HG02943 (cell line): ENCODE data around the gene CFAP20DC.

Experiments
- ATAC-seq: cut with Tn5 transposase; IDR thresholded peaks from one replicate; pipeline ENCODE4 v1.9.1; 2021; ENCODE audit warnings: mild to moderate bottlenecking, low read depth, moderate library complexity; ENCODE audit not compliant: unreplicated experiment

The CFAP20DC gene

DNA sequence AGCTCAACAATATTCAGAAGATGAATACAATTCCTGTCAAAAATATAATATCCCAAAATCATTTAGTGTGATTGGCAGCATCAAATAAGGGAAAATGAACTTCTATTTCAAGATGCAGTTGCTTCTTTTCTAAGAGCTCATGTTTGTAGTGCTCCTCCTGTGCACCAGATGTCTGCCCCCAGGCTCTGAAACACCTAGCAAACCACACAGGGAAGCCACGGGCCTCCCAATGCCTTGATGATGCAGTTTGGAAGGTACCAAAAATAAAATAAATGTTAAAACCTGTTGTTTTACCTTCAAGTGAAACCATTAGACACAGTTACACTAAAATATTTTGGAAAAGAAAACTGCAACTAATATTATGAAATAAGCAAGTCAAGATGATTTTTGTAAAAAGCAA, 22.2 kb downstream of the CFAP20DC start:
- no peak for ATAC-seq

GRCh38 chr3:59023612-59024011, 26.2 kb downstream of the CFAP20DC start:
- ATAC-seq = no peak

DNA sequence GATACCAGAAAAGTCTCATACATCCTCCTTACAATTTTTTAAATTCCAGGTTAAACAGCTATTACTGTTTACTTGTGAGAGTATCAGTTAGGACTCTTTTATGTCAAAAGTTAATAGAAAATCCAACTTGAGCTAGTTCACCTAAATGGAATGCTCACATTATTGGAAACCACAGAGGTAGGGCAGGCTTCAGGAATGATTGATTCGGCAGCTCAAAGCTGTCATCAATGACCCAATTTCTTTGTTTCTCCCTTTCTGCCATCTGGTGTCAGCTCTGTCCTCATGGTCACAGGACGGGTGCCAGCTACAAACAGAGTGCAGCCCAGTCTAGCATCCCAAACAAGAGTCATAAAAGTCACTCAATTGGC, 32.2 kb downstream of the CFAP20DC start:
- ATAC-seq = no peak

GRCh38 chr3:59016930-59017616, 32.8 kb downstream of the CFAP20DC start:
- ATAC-seq = no peak

GRCh38 chr3:59013611-59014010, 36.2 kb downstream of the CFAP20DC start:
- no peak for ATAC-seq

DNA sequence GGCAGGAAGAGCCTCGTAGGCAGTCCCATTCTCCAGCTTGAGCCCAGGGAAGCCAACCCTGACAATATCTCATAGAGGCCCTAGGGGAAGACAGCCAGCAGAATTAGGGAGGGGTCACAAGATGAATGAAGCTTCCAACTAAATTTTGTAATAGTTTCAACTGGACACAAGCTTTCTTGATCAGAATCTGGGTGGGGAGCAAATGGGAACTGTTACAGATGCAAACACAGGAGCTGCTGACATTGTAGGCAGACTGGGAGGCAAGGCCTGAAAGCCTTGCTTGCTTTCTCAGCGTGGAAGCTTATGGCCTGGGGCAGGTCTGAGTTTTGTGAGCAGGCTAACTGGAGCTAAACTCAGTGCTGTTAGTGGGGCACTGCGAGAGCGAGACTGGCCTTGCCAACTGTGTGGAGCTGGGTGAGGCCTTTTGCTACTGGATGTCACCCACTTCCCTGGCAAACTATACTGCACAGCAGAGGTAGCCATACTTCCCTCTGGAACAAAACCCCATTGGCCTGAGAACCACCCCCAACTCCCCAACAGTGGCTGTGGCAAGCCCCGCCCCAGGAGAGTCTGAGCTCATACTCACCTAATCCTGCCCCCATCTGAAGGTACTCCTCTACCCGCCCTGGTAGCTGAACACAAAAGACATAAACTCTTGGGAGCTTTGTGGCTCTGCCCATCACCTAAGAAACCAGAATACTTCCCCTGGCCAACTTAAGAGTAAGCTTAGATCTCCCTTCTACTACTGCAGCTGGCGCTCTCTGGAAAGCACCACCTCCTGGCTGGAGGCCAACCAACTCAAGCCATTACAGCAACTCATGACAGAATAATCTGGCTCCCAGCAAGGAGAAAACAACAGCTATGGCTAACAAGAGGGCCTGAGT, 42.9 kb downstream of the CFAP20DC start:
- ATAC-seq = no peak

- ATAC-seq = no peak
These were observed 48.1 kb downstream of the CFAP20DC start for GRCh38 chr3:59001675-59002074.

DNA sequence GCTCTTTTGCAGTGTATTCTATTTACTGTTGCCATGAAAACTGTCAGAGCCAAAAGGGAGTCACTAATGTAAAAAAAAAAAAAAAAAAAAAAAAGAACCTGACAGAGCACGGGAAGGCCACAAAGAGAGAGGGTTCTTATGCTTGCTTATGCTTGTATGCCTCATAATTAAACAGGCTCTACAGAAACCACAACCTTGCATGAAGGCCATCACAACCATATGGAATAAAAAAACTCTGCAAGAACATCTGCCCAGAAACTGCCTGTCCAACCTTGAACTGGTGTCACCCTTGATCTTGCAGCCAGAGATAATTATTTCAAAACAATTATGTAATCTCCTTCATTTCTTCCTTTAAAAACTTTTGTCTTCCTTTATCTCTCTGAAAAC, 50.1 kb downstream of the CFAP20DC start:
- ATAC-seq = no peak

- no peak for ATAC-seq
These were observed 50.6 kb downstream of the CFAP20DC start for GRCh38 chr3:58999134-58999773.

- no peak for ATAC-seq
These were observed 51.2 kb downstream of the CFAP20DC start for GRCh38 chr3:58998476-58999117.

DNA sequence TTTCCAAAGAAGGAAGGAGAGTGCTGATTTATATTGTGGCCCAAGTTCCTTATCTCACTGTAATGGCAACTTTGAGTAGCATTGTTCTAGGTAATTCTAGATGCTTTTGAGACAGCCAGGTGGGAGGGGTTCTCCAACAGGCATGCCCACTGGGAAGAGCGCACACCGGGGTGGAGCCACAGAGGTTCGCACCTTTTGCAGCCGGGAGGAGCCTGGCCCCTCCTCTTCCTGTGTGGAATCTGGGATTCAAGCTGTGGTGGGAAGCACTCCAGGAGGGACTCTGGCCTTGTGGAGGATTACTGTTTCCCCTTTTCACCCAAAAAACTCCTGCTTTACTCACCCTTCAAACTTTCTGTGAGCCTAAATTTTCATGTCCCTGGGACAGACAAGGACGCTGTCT, 53.1 kb downstream of the CFAP20DC start:
- ATAC-seq = no peak

DNA sequence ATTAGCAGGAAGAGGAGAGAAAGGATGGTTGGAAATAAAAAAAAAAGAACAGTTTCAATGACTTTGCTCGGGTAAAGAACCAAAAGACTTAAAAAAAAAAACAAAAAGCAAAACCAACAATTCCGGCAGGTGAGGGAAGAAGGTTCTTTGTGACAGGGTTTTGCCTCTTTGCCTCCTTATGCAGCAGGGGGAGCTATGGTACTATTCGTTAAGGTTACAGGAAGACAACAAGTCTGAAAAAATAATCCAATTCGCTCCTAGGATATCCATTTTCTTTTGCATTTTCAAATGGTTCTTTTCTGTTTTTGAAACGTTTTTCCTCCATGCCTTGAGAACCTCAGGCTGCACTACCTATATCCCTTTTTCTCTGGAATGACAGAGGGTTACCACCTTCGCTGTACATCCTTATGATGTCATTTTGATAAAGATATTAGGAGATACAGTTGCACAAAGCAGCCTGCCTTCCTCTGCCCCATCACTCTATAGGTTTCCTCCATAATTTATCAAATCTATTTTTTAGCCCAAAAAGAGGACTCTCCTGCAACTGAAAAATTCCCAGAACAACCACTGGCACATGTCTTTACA, 55.0 kb downstream of the CFAP20DC start:
- ATAC-seq = no peak

DNA sequence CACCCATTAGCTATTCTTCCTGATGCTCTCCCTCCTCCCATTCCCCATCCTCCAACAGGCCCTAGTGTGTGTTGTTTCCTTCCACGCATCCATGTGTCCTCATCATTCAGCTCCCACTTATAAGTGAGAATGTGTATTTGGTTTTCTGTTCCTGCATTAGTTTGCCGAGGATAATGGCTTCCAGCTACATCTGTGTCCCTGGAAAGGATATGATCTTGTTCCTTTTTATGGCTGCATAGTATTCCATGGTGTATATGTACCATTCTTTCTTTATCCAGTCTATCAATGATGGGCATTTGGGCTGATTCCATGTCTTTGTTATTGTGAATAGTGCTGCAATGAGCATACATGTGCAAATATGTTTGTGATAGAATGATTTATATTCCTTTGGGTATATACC, 56.3 kb downstream of the CFAP20DC start:
- no peak for ATAC-seq

DNA sequence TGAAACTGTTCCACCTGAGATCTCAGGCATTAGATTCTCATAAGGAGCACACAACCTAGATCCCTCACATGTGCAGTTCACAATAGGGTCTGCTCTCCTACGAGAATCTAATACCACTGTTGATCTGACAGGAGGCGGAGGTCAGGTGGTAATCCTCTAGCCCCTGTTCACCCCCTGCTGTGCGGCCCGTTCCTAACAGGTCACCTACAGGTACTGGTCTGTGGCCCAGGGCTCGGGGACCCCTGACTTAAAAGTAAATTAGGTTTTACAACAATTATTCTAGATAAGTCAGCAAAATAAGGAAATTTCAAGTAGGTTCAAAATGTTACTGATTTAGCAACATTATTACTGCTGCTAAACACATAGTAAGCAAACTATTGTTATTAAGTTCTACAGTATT, 58.2 kb downstream of the CFAP20DC start:
- ATAC-seq = no peak

DNA sequence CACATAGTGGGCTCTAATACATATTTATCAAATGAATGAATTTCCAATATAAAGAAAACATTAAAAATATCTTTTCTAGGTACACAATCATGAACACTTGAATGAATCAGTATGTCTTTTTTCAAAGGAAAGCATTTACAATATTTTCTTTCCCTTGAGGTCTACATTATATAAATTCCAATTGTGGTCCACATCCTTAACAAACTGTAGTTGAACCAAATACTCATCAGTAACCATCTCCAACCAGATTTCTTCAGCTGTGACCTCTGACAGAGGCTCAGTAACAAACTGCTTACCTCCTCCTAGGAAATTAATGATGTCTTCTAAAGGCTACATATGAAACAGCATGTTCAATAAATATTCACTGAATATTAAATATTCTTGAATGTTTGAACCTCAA, 58.8 kb downstream of the CFAP20DC start:
- ATAC-seq = no peak

GRCh38 chr3:58989955-58990354, 59.9 kb downstream of the CFAP20DC start:
- ATAC-seq = no peak

DNA sequence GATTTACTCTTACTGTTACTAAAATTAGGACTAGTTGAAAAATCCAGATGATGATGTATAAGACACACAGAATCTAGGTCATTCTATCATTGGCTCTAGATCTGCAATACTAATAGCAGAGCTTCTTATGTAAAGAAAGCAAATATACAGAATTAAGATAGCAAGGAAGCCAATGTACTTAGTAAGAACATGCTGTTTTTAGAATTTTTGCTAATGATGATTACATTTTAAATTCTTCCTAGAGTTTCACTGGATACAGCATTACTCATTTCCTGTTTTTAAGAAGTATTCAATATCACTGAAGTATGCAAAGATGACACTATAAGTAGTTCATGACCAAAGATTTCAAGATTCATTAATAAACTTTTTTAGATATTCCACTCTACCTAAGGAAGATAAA, 60.7 kb downstream of the CFAP20DC start:
- no peak for ATAC-seq

- ATAC-seq = no peak
These were observed 61.8 kb downstream of the CFAP20DC start for GRCh38 chr3:58988041-58988440.

DNA sequence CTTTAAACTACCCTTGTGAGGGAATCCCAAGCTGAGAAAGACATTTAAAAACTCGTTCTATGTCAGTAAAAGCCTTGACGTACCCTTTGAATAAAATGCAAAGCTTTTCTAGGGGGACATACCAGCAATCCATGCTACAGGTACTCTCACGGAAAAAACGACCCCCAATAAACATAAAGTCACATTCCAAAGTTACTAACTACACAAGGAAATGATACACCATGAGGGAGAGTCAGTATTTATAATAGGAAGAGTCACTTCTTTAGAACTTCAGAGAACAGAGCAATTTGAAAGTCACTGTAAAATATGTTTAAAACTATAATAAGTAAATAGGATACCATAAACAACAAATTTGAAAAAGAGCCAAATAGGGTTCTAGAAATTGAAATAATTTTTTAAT, 63.2 kb downstream of the CFAP20DC start:
- ATAC-seq = no peak

DNA sequence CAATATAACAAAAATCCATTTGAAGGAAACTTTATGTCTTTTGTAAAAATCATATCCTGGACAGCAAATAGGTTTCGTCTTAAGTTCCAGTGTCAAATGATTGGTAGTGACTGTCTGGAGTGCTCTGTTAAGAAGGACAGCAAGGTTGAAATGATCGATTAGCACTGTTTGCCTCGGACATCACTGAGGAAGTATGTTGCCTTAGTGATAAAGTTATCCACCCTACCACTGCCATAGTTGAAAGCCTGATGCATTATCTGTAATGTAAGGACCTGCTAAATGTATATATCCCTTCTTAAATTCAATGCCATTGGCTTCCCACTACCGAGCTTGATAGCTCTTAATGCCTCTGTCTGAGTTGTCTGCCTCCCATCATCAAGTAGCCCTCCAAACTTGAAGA, 70.0 kb downstream of the CFAP20DC start:
- no peak for ATAC-seq

DNA sequence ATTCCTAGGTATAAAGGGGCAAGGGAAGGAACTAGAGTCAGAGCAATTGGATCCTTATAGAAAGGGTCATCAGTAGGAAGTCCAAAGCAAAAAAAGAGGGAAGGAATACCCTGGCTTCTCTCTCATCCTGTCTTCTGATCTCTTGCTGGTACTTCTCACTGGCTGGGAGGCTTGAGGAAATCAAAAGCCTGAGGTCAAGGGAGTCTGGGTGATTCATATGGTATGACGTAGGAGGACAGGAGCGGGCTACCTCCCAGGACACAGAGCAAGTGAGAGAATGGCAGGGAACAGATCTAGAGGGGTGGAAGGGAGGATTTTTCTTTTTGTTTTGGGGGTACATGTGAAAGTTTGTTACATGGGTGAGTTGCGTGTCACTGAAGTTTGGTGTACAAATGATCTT, 76.0 kb downstream of the CFAP20DC start:
- ATAC-seq = no peak
